UCSD-AML1 (cell line): ENCODE data around the gene ACP7.

Experiments used
- DNase-seq: peaks from one replicate; lab custom pipeline; 2025; ENCODE audit not compliant: unreplicated experiment; lab: John Stamatoyannopoulos, UW

ACP7 gene

GRCh38 chr19:39146686-39147450, 62.7 kb downstream of the ACP7 start:
- DNase-seq: no peak

- DNase-seq: no peak
These were observed 63.3 kb downstream of the ACP7 start for GRCh38 chr19:39147480-39147879.

GRCh38 chr19:39148939-39149529, 64.9 kb downstream of the ACP7 start:
- no peak for DNase-seq

- no peak for DNase-seq
These were observed 66.1 kb downstream of the ACP7 start for GRCh38 chr19:39150235-39150634.

GRCh38 chr19:39150807-39151600, 66.8 kb downstream of the ACP7 start:
- no peak for DNase-seq

GRCh38 chr19:39152066-39152465, 67.9 kb downstream of the ACP7 start:
- no peak for DNase-seq

- no peak for DNase-seq
These were observed 70.0 kb downstream of the ACP7 start for GRCh38 chr19:39154100-39154628.

GRCh38 chr19:39154629-39155100, 70.5 kb downstream of the ACP7 start:
- no peak for DNase-seq

- DNase-seq: no peak
These were observed 71.0 kb downstream of the ACP7 start for GRCh38 chr19:39155114-39155700.

- no peak for DNase-seq
These were observed 71.6 kb downstream of the ACP7 start for GRCh38 chr19:39155741-39156140.

- DNase-seq: no peak
These were observed 72.4 kb downstream of the ACP7 start for GRCh38 chr19:39156326-39157230.

GRCh38 chr19:39157275-39157996, 73.3 kb downstream of the ACP7 start:
- DNase-seq: no peak

GRCh38 chr19:39157997-39158389, 73.8 kb downstream of the ACP7 start:
- no peak for DNase-seq

- no peak for DNase-seq
These were observed 74.6 kb downstream of the ACP7 start for GRCh38 chr19:39158646-39159260.

- no peak for DNase-seq
These were observed 76.3 kb downstream of the ACP7 start for GRCh38 chr19:39160523-39160861.
